Astrocyte of the spinal cord (primary cell): ENCODE data around the gene CNNM3.

ENCODE experiments used
- DNase-seq: peaks from one replicate; pipeline ENCODE4 v3.0.0; 2011; ENCODE audit warnings: low read depth, low spot score
- H3K4me3 ChIP-seq: 2 replicates; pipeline ENCODE4 v1.5.1; 2011; ENCODE audit warnings: low read depth, mild to moderate bottlenecking, low read length, moderate library complexity
- CTCF ChIP-seq: IDR thresholded peaks from 2 replicates; pipeline ENCODE4 v1.5.1; 2012; ENCODE audit warnings: low read depth, mild to moderate bottlenecking, low read length, inconsistent platforms
- in situ Hi-C: cut with HindIII; loops from 2 replicates; pipeline ENCODE4 v1.10.0; 2017; ENCODE audit warnings: low sequenced_read_pairs

Gene CNNM3

GRCh38 chr2:96771796-96772618 is 44.1 kb upstream of the CNNM3 start:
- no peak for TF ChIP-seq CTCF
- in situ Hi-C loops: no loop called here
- no peak overlapping the region for H3K4me3 ChIP-seq
- DNase-seq: no peak

DNA sequence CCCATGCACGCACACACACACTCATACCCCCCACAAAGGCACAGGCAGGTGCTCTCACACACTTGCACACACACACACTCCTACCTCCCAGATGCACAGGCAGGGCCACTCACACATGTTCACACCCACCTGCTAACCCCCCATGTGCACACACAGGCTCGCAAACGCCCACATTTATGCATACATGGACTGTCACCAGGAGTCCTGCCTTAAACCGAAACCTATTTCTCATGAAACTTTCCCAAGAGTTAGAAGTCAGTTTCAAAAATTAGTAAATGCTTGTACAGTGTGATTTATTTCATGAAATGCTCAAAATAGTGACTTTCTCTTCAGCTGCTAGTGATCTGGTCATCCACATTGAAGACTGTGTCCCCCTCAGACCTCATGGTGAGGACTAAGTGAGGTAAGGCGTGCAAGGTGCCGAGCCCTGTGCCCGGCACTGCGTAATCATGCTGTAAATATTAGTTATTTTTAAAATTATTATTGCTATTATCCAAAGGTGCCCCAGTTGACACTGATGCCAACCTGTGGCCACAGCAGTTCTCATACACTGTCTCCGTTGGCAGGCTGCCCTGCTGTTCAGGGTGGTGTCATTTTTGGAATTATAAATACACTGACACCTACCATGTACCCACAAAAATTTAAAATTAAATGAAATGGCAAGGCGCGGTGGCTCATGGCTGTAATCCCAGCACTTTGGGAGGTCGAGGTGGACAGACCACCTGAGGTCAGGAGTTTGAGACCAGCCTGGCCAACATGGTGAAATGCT is 43.0 kb upstream of the CNNM3 start:
- no peak for DNase-seq
- H3K4me3 ChIP-seq: no peak overlapping the region
- in situ Hi-C loops: no loop called here
- TF ChIP-seq CTCF: no peak

DNA sequence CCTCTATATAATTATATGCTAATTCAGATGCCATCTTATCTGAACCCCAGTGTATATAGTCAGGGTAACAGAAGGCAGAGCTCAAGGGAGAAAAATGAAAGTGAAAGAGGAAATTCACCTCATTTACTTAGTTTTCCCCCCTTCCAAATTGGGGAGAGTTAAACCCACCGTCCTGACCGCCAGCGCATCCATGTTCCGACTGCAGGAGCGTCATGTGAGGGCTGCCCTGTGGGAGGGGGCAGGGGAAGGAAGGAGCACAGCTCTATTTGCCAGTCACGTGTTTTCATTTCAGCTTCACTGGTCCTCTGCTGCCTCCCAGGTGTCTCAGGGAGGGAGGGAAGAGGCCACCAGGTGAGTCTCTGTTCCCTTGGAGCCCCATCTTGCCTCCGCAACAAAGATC is 42.1 kb upstream of the CNNM3 start:
- in situ Hi-C loops: no loop called here
- no peak for DNase-seq
- TF ChIP-seq CTCF: no peak
- H3K4me3 ChIP-seq: no peak overlapping the region

- H3K4me3 ChIP-seq: no peak overlapping the region
- in situ Hi-C loops: no loop called here
- no peak for DNase-seq
- TF ChIP-seq CTCF: no peak
Observed at GRCh38 chr2:96775160-96775559, 40.9 kb upstream of the CNNM3 start.

DNA sequence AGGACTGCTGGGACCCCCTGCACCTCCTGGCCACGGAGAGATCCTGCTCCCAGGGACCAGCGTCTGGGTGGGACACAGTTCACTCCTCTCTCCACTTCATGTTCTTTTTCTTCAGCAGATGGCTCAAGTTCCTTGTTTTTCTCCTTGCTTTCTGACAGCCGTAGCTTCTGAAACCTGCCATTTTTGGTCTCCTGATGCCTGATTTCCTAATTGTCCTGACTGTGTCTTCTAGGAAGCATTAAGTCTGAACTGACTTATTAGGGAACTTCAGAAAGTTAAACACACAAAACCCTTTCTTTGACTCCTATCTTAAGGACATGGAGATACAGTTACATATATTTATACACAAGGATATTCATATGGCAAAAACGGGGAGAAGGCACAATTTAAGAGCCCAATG is 32.7 kb upstream of the CNNM3 start:
- no peak for TF ChIP-seq CTCF
- in situ Hi-C loops: no loop called here
- no peak overlapping the region for H3K4me3 ChIP-seq
- DNase-seq: no peak

GRCh38 chr2:96787411-96787810 is 28.7 kb upstream of the CNNM3 start:
- DNase-seq: no peak
- TF ChIP-seq CTCF: no peak
- in situ Hi-C loops: no loop called here
- no peak overlapping the region for H3K4me3 ChIP-seq
